HG03025 (cell line): ENCODE measurements around the gene CBX2.

ENCODE experiments used
- ATAC-seq: cut with Tn5 transposase; IDR thresholded peaks from one replicate; pipeline ENCODE4 v1.9.1; 2021; ENCODE audit warnings: mild to moderate bottlenecking, moderate library complexity; ENCODE audit not compliant: unreplicated experiment, low FRiP score

The CBX2 gene

GRCh38 chr17:79777894-79778503, at the start of gene CBX2:
CBX2 (plus strand) TSS chr17:79778148; CDS start chr17:79778236, 88 bp downstream.
- peak; percentile 40 for ATAC-seq

DNA sequence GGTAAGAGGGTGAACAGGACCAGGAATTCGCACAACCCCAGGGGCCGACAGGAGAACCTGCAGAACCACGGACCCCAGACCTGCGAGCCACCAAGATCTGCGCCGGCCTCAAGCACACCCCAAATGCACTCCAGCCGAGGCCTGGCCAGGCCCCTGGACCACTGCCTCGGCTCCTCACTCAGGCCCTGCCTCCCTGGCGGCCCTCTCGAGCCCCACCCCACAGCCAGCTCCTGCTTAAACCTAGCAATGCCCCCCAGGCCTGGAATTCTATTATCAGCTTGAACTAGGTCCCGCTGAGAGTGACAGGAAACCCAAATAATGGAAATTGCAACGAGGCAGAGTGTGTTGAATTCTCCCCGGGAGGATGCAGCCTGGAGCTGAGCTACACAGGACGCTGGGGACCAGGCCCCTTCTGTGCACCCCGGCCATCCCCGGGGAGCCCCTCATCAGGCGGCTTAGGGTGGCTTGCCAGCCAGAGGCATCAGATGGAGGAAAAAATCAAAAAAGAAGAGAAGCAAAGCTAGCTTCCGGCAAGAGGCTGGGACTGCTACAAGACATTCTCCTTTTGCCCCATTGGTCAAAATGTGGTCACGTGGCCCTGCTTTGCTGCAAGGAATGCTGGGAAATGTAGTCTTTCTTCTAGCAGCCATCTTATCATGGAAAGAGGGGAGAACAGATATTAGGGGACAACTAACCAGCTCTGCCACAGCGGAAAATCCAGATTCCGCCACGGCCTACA, 49.6 kb upstream of the CBX2 start:
- ATAC-seq: no peak

DNA sequence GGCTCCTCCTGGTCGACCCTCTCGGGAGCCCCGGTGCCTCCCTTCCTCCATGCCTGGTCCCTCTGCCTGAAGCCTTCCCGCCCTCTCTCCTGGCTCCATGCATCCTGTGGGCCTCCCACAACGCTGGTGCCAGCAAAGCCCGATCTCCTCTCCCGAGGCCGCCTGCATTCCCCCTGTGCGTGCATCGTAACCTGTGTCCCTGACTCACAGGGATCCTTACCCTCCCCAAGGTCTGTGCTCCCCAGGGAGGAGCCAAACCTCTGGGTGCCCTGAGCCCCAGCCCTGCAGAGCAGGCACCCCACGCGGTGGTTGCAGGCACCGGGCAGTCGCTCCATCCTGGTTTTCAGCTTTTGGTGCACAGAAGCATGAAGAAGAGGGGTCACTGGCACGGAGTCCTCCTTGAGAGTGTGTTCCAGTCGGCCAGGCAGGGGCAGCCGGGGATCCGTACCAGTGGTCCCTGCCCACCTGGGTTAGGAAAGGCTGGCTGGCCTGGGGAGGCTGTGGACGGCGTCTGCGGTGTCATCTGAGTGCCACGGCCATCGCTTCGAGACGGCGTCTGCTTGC, 49.0 kb upstream of the CBX2 start:
- ATAC-seq: no peak

DNA sequence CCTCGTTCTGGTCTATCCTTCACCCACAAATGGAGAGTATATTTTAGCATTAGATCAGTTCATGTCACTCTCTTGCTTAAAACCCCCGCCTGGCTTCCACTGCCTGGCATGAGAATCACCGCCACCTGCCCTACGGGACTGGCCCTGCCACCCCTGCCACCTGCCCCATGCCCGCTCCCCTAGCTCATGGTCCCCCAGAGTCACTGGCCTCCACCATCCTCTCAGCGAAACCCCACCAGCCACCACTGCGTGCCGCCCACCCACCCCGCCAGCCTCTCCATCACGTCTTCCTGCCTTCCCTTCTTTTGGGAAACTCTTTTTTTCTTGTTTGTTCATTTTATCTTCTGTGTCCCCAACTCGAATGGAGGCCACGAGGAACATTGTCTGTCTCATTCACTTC, 48.2 kb upstream of the CBX2 start:
- ATAC-seq: no peak

- ATAC-seq: no peak
Observed at GRCh38 chr17:79730437-79730768, 47.5 kb upstream of the CBX2 start.

- ATAC-seq: no peak
Observed at GRCh38 chr17:79730769-79731483, 47.0 kb upstream of the CBX2 start, which contains the start of gene ENPP7. ENPP7 (plus strand) TSS chr17:79730943; CDS start chr17:79731140, 197 bp downstream.

DNA sequence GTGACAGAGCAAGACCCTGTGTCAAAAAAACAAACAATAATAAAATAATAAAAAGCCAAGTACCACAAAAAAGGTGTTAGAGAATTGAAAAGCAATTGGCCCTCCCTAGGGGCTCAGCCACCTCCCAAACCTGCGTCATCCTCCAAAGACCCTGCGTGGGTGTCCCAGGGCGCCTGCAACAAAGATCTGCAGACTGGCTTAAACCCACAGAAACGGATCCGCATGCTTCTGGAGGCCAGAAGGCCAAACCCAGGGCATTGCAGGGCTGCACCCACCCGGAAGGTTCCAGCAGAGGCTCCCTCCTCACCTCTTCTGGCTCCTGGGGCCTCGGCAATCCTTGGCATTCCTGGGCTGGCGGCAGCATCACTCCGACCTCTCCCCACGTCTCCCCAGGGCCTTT, 45.7 kb upstream of the CBX2 start:
- ATAC-seq: no peak

- no peak for ATAC-seq
Observed at GRCh38 chr17:79732804-79733691, 44.9 kb upstream of the CBX2 start.

DNA sequence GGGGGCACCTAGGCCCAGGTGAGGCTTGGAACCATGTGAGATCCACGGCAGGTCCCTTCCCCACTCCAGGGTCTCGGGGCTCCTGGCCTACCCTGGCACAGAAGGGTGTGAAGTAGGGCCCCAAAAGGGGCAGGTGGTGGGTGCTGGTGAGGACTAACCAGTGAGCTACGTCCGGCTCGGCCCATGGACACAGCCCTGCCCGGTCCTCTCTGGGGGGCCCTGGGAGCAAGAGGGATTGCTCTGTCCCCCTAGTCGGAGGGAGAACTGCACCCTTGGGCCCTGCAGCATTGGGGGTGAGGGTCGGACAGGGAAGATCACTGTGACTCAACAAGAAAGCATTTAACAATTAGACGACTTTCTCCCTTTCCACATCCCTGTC, 44.3 kb upstream of the CBX2 start:
- no peak for ATAC-seq

GRCh38 chr17:79735096-79735495, 42.9 kb upstream of the CBX2 start:
- ATAC-seq: no peak

GRCh38 chr17:79737046-79737921, 40.7 kb upstream of the CBX2 start:
- no peak for ATAC-seq

DNA sequence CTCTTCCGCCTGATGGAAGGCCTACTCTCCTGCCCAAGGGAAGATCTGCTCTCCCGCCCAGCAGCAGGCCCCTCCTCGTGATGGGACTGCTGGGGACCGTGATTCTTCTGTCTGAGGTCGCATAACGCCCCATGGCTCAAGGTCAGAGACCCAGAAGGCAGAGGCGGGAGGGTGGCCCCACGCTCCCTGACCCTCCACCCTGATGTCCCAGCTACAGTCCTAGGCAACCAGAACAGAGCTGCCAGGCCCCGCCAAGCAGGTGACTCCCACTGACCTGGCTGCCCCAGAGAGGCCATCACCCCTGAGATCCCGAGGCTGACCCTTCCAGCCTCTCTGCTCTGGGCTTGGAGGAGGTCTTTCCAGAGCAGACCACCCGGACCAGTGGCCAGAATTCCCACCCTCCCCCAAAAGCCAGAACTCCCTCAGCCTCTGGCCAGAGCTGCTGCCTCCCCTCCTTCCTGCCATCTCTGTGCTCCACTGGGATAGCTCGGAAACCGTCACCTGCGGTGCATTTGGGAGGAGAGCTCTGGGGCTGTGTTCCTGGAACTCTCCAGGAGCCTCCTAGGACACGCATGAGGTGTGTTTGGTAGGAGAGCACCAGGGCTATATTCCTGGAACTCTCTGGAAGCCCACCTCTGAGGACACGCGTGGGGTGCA, 39.9 kb upstream of the CBX2 start:
- ATAC-seq: no peak

GRCh38 chr17:79738643-79739042, 39.3 kb upstream of the CBX2 start:
- no peak for ATAC-seq

DNA sequence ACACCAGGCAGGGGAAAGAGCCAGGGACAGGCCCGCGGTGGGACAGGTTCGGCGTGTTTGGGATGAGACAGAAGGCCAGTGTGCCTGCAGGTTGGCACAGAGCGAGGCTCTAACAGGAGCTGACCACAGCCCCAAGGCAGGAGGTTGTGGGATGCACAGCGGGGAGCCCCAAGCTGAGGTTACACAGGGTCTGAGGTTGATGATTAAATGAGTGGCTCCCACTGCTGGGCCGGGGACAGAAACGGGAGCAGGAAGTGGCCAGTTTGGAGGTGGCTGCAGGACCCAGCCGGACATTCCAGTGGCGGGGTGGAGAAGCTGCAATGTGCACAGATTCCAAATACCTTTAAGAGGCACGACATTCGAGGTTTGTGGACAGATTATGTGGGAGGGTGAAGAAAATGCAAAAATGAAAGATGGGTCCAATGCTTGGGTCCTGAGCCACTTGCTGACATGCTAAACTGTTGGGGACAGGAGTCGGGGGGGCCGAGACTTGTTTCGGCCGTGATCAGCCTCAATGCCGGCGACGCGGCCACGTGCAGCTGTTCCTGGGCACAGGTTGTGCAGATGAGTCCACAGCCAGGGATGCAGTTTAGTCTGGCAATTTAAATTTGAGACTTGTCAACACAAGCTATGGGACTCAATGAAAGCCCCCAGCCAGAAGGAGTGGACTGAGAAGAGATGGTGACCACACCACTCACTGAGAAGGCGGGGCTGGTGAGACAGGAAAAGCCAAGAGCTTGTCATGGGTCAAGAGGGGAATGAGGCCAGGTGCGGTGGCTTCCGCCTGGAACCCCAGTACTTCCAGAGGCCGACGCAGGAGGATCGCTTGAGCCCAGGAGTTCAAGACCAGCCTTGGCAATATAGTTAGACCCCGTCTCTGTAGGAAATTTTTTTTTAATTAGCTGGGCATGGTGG, 38.5 kb upstream of the CBX2 start:
- no peak for ATAC-seq

DNA sequence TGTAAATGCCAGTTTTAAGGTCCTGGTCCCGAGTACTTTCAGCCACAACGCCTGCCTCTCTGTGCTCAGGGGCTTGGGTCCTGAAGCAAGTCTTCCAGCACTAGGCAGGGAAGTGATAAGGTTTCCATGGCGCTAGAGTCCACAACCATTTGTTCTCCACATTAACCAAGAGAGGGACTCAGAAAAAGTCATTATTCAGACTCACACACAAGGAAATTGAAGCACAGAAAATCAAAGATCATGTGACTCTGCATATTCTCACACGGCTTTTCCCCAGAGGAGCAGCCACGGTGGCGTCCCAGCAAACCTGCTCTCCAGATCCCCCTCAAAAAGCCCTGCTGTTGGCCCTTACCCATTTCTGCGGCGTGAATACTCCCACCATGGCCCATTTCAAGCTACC, 37.5 kb upstream of the CBX2 start:
- no peak for ATAC-seq

DNA sequence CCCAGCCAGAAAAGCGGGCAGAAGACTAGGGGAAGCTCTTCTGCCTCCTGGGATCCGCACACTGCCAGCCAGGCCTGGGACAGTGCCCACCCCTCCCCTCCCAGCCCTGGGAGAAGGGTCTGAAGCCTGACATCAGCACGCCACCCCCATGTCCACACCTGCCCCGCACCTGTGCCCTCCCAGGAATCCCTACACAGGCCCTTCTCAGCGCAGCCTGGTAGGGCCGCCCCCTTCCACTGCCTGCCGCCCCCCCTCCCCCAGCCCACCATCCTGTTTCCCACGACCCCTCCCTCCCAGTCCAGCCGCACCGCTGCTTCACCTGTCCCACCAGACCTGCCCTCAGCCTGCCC, 36.6 kb upstream of the CBX2 start:
- ATAC-seq: no peak

GRCh38 chr17:79741751-79742588, 36.0 kb upstream of the CBX2 start:
- ATAC-seq: no peak
